ENCODE data around the gene CEP89. TPM values are rescaled to one million over a fixed set of nuclear protein-coding genes. Genes with fewer than 3 reads are reported as not detected.
"Not testable (repeated sequence)": the region's sequence is repeated elsewhere in the genome, so short reads cannot be mapped to it uniquely, and the experiment has no call there.

Gene CEP89
- total RNA-seq, 1 experiment from 2014 or later: 39.9 TPM

- H3K4me3 ChIP-seq (ENCODE audit: low read depth in 2 of 2, low read length in 2 of 2); H3K27ac ChIP-seq (ENCODE audit: low read length); BruUV-seq (replicated peaks); CTCF ChIA-PET; ATAC-seq; H3K9me3 ChIP-seq (ENCODE audit: control insufficient read depth, insufficient read depth, low read depth, low read length); H3K27me3 ChIP-seq (ENCODE audit: control insufficient read depth, insufficient read depth, low read length); in situ Hi-C loops (cut with HindIII; ENCODE audit: low pct_unique_long_range_greater_than_20kb, low sequenced_read_pairs); H3K4me1 ChIP-seq (ENCODE audit: control insufficient read depth, insufficient read depth, low read length); DNase-seq (ENCODE audit: low read depth, low spot score): not testable (repeated sequence)
- POLR2A ChIA-PET: interaction anchor here (0.7 kb wide), 1 partner anchor 134 kb away, joined by 8 read pairs; no protein-coding TSS in a partner anchor
- intact Hi-C loops (cut with micrococcal nuclease; ENCODE audit: unreplicated experiment): loop anchor here (5.0 kb wide), 1 partner anchor 139 kb away; no protein-coding TSS in a partner anchor
- peaks cover 11% of the 10 kb centered on the region; the same call in 1 of the 2 replicates for H3K36me3 ChIP-seq (ENCODE audit: control insufficient read depth, insufficient read depth, low read length)
Measured at GRCh38 chr19:32977813-32978212, 6.1 kb upstream of the CEP89 start.

GRCh38 chr19:32977280-32977679 is 5.5 kb upstream of the CEP89 start:
- intact Hi-C loops (cut with micrococcal nuclease; ENCODE audit: unreplicated experiment) (loop anchor here (5.0 kb wide), 1 partner anchor 140 kb away; no protein-coding TSS in a partner anchor), in situ Hi-C loops (cut with HindIII; ENCODE audit: low pct_unique_long_range_greater_than_20kb, low sequenced_read_pairs) (no loop called here)
- Histone ChIP-seq H3K4me3 (ENCODE audit: low read depth in 2 of 2, low read length in 2 of 2) (no peak overlapping the region), H3K27me3 (ENCODE audit: control insufficient read depth, insufficient read depth, low read length) (no peaks in the 10 kb centered on the region), H3K4me1 (ENCODE audit: control insufficient read depth, insufficient read depth, low read length) (0 out of 2 replicates have a peak, but pooled peaks cover 6% of the 10 kb centered on the region), H3K9me3 (ENCODE audit: control insufficient read depth, insufficient read depth, low read depth, low read length) (no peaks in the 10 kb centered on the region), H3K27ac (ENCODE audit: low read length) (peak overlapping the region; percentile 6; the same call in 1 of the 2 replicates), H3K36me3 (ENCODE audit: control insufficient read depth, insufficient read depth, low read length) (peaks cover 11% of the 10 kb centered on the region; the same call in 1 of the 2 replicates)
- POLR2A ChIA-PET: interaction anchor here (0.7 kb wide), 1 partner anchor 135 kb away, joined by 8 read pairs; no protein-coding TSS in a partner anchor
- DNase-seq (ENCODE audit: low read depth, low spot score): no peak
- ATAC-seq: no peak
- TF ChIP-seq POLR2AphosphoS5 (IDR thresholded peaks at IDR 0.05; ENCODE audit: low read depth, low read length) (peak; percentile 30; the same call in 1 of the 2 replicates), TCF7L2 (IDR thresholded peaks at IDR 0.05; ENCODE audit: low read depth, low read length) (no peak)
- CTCF ChIA-PET: no interaction called here
- BruUV-seq (replicated peaks): no TSS peak

- no peak overlapping the region for H3K4me3 ChIP-seq (ENCODE audit: low read depth in 2 of 2, low read length in 2 of 2)
- TF ChIP-seq CTCF (IDR thresholded peaks at IDR 0.05) (peak; percentile 95), SIN3A (IDR thresholded peaks at IDR 0.05; ENCODE audit: borderline replicate concordance, insufficient read depth, low read depth, low read length) (no peak)
- peak; percentile 48 for DNase-seq (ENCODE audit: low read depth, low spot score)
- ChIA-PET CTCF (interaction anchor here (0.6 kb wide), 1 partner anchor 59 kb away, joined by 3 read pairs; no protein-coding TSS in a partner anchor), POLR2A (no interaction called here)
- no peak overlapping the region for H3K27ac ChIP-seq (ENCODE audit: low read length)
- no peak for ATAC-seq
- H3K36me3 ChIP-seq (ENCODE audit: control insufficient read depth, insufficient read depth, low read length): peaks cover 11% of the 10 kb centered on the region; the same call in 1 of the 2 replicates
- H3K4me1 ChIP-seq (ENCODE audit: control insufficient read depth, insufficient read depth, low read length): 0 out of 2 replicates have a peak, but pooled peaks cover 6% of the 10 kb centered on the region
- no peaks in the 10 kb centered on the region for H3K27me3 ChIP-seq (ENCODE audit: control insufficient read depth, insufficient read depth, low read length)
- no peaks in the 10 kb centered on the region for H3K9me3 ChIP-seq (ENCODE audit: control insufficient read depth, insufficient read depth, low read depth, low read length)
- intact Hi-C loops (cut with micrococcal nuclease; ENCODE audit: unreplicated experiment): loop anchor here (5.0 kb wide), 1 partner anchor 141 kb away; no protein-coding TSS in a partner anchor
- in situ Hi-C loops (cut with HindIII; ENCODE audit: low pct_unique_long_range_greater_than_20kb, low sequenced_read_pairs): no loop called here
- BruUV-seq (replicated peaks): TSS peak; percentile 29
Measured at GRCh38 chr19:32976223-32976805, 4.6 kb upstream of the CEP89 start.

- H3K27me3 ChIP-seq (ENCODE audit: control insufficient read depth, insufficient read depth, low read length): no peaks in the 10 kb centered on the region
- no peaks in the 10 kb centered on the region for H3K9me3 ChIP-seq (ENCODE audit: control insufficient read depth, insufficient read depth, low read depth, low read length)
- TF ChIP-seq POLR2AphosphoS5 (IDR thresholded peaks at IDR 0.05; ENCODE audit: low read depth, low read length): no peak
- no peak for TF ChIP-seq CTCF (IDR thresholded peaks at IDR 0.05)
- no peak for TF ChIP-seq REST (IDR thresholded peaks at IDR 0.05; ENCODE audit: insufficient read depth in 1 of 2, low read depth in 2 of 2, low read length in 1 of 2)
- no peak for TF ChIP-seq SIN3A (IDR thresholded peaks at IDR 0.05; ENCODE audit: borderline replicate concordance, insufficient read depth, low read depth, low read length)
- no peak for TF ChIP-seq TCF7L2 (IDR thresholded peaks at IDR 0.05; ENCODE audit: low read depth, low read length)
- in situ Hi-C loops (cut with HindIII; ENCODE audit: low pct_unique_long_range_greater_than_20kb, low sequenced_read_pairs): no loop called here
- H3K27ac ChIP-seq (ENCODE audit: low read length): peak overlapping the region; percentile 55
- TSS peak; percentile 82 for BruUV-seq (replicated peaks)
- POLR2A ChIA-PET: interaction anchor here (0.6 to 0.7 kb wide), 3 partner anchors 59 to 390 kb away, joined by 5 read pairs; partner anchors contain the start of gene PDCD5
- intact Hi-C loops (cut with micrococcal nuclease; ENCODE audit: unreplicated experiment): no loop called here
- H3K4me3 ChIP-seq (ENCODE audit: low read depth in 2 of 2, low read length in 2 of 2): peak overlapping the region; percentile 52 to 85
- H3K4me1 ChIP-seq (ENCODE audit: control insufficient read depth, insufficient read depth, low read length): peaks cover 9% of the 10 kb centered on the region; the same call in 1 of the 2 replicates
- DNase-seq (ENCODE audit: low read depth, low spot score): no peak
- ATAC-seq: 0 out of 2 replicates have a peak, but pooled peaks have one; percentile 0
- CTCF ChIA-PET: no interaction called here
- peaks cover 4% of the 10 kb centered on the region; the same call in 1 of the 2 replicates for H3K36me3 ChIP-seq (ENCODE audit: control insufficient read depth, insufficient read depth, low read length)
Measured at GRCh38 chr19:32971012-32971595, 654 bp downstream of the CEP89 start.
